Tongue (tissue), 2 donors: Measurements from ENCODE around the gene PARP16. TPM values are rescaled to one million over a fixed set of nuclear protein-coding genes. Genes with fewer than 3 reads are reported as not detected.

Source experiments
- small RNA-seq: library from RNA; depleted of rRNA; stranded (forward); fragments of <200 nt; gene quantifications from one replicate; pipeline ENCODE3, GENCODE V24; 2014; ENCODE audit warnings: low replicate concordance
- total RNA-seq: library from RNA; depleted of rRNA; stranded (reverse); fragments of >200 nt; gene quantifications from one replicate; pipeline ENCODE4 v1.2.3, GENCODE V29; 2014

Gene PARP16
- total RNA-seq, 1 donor from 2014 or later, result 8.7 TPM

Small RNAs within 50 kb of the gene (small RNA-seq; reads per million reads assigned to genes)
- gene AC068213.1 (not detected), gene RNU5A-1 (362,066 reads per million, percentile 100 among the genes with 10 or more reads in this experiment), gene RNU5B-1 (61,125 reads per million, percentile 100 among the genes with 10 or more reads in this experiment), gene RNU6-686P (not detected), gene SNORA24B (0.19 reads per million, percentile 23 among the genes with 10 or more reads in this experiment)

Other genes with a start within 250 kb of the PARP16 start
- gene SLC51B, start 241.5 kb downstream of the PARP16 start, total RNA-seq, result 1.4 TPM
- gene RASL12, start 218.9 kb downstream of the PARP16 start, total RNA-seq, result 32.8 TPM
- 2.6 TPM for gene KBTBD13, start 210.1 kb downstream of the PARP16 start, total RNA-seq
- gene UBAP1L, start 171.7 kb downstream of the PARP16 start, total RNA-seq, result 2.3 TPM
- 13.1 TPM for gene PDCD7, start 153.1 kb downstream of the PARP16 start, total RNA-seq
- gene CLPX, start 101.5 kb downstream of the PARP16 start, total RNA-seq, result 75.4 TPM
- 70.9 TPM for gene CILP, start 75.4 kb downstream of the PARP16 start, total RNA-seq
- not detected for gene RNU5A-1, start 9.2 kb upstream of the PARP16 start, total RNA-seq
- gene RNU5B-1, start 17.8 kb upstream of the PARP16 start, total RNA-seq, result not detected
- gene IGDCC3, start 91.1 kb upstream of the PARP16 start, total RNA-seq, result 1.7 TPM
- 54.8 TPM for gene IGDCC4, start 136.1 kb upstream of the PARP16 start, total RNA-seq
- 50.0 TPM for gene DPP8, start 230.8 kb upstream of the PARP16 start, total RNA-seq
- gene HACD3, start 243.6 kb upstream of the PARP16 start, total RNA-seq, result 50.7 TPM